Choroid plexus epithelial cell (primary cell): ENCODE measurements around the gene MGAT1.
A peak's percentile ranks its signal among the peaks of the same experiment; 100 is the strongest.

Experiments used
- DNase-seq: peaks from one replicate; pipeline ENCODE4 v3.0.0-alpha.2; 2010; ENCODE audit warnings: low read depth
- H3K4me3 ChIP-seq: 2 replicates; pipeline ENCODE4 v1.5.1; 2011; ENCODE audit warnings: low read depth, mild to moderate bottlenecking, control low read depth, low read length, moderate library complexity
- CTCF ChIP-seq: conservative IDR thresholded peaks from 2 replicates; pipeline ENCODE4 v1.5.1; 2011; ENCODE audit warnings: low read depth, mild to moderate bottlenecking, control low read depth, inconsistent platforms, low read length, moderate library complexity

Gene MGAT1

GRCh38 chr5:180844858-180845257 is 42.3 kb upstream of the MGAT1 start:
- TF ChIP-seq CTCF, result no peak

DNA sequence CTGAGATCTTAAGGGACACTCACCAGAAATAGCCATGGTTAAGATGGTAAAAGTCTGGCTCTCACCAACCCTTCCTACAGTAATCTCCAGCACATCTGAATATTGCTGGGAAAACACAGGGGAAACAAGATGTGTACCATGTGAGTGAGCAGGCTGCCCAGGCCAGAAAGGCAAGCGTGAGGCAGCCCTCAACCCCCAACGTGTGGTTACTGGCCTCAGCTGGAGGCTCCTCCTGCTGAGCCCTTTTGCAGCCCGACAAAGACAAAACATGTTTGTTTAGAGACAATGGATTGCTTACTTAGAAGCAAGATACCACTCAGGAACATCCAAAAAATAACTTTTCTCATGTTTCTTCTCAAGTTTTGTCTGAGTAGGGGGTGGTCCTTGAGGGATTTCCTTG is 41.8 kb upstream of the MGAT1 start:
- peak; percentile 21 for DNase-seq
- TF ChIP-seq CTCF, result no peak
- no peak overlapping the region for H3K4me3 ChIP-seq

More at GRCh38 chr5:180844858-180845257, 42.3 kb upstream of the MGAT1 start:
- H3K4me3 ChIP-seq, result no peak overlapping the region
- no peak for DNase-seq

- no peak for TF ChIP-seq CTCF
- H3K4me3 ChIP-seq, result no peak overlapping the region
- no peak for DNase-seq
These were observed 37.3 kb upstream of the MGAT1 start for GRCh38 chr5:180839935-180840334.

DNA sequence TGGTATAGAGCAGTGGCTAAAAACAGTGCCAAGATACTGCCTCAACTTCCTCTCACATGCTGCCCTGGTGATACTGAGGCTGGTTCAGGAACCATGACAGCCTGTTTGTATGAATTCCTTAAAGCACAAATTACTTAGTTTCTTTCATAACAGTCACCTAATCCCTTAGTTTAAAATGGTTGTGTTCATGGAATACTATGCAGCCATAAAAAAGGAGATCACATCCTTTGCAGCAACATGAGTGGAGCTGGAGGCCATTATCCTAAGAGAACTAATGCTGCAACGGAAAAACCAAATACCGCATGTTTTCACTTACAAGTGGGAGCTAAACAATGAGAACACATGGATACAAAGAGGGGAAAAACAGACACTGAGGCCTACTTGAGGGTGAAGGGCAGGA is 36.6 kb upstream of the MGAT1 start:
- H3K4me3 ChIP-seq, result no peak overlapping the region
- DNase-seq, result no peak
- TF ChIP-seq CTCF, result no peak

GRCh38 chr5:180837478-180837877 is 34.9 kb upstream of the MGAT1 start:
- no peak for DNase-seq
- TF ChIP-seq CTCF, result no peak
- H3K4me3 ChIP-seq, result no peak overlapping the region

- no peak overlapping the region for H3K4me3 ChIP-seq
- TF ChIP-seq CTCF, result no peak
- DNase-seq, result no peak
These were observed 30.0 kb upstream of the MGAT1 start for GRCh38 chr5:180832638-180833068.
